ENCODE measurements around the gene ATN1. TPM values are rescaled to one million over a fixed set of nuclear protein-coding genes. Genes with fewer than 3 reads are reported as not detected.

ATN1 gene
- polyA plus RNA-seq, 3 donors, result 0.40 to 10.6 TPM; not detected in 1

DNA sequence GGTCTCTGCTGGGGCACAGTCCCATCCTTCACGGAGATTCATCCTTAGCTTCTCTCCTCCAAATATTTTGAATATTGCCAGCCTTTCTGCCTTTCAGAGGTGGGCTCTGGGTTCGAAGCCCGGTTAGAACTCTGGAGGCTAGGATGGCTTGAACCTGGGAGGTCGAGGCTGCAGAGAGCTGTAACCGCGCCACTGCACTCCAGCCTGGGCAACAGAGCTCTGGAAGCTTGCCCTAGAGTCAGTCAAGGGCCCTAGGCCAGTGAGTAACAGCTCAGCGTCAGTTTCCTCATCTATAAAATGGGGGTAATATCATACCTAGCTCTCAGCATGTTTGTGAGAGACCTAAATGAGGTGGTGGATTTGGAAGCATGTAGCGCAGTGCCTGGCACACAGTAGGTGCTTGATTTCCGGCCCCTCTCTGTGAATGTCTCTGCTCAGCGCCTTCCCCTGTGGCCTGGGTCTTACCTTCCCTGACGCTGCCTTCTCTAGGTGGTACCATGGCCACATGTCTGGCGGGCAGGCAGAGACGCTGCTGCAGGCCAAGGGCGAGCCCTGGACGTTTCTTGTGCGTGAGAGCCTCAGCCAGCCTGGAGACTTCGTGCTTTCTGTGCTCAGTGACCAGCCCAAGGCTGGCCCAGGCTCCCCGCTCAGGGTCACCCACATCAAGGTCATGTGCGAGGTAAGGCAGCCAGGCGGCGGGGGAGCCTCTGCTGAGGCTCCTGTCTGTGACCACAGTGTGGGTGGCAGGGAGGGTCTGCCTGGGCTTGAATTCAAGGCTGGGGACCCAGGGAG lies 26.8 kb downstream of the ATN1 start:
- peaks cover 55 to 60% of the 10 kb centered on the region in 2 donors for H3K36me3 ChIP-seq (replicated peaks in 1 of 2; ENCODE audit: control insufficient read depth in 1 of 2, insufficient read depth in 2 of 2, low read length in 2 of 2)
- 78% methylated on average over 19 of the region's 21 CpGs for WGBS (ENCODE audit: insufficient coverage)
- peak overlapping the region; percentile 61 to 99 (median 98) for H3K4me3 ChIP-seq (replicated peaks in 1 of 3; ENCODE audit: low read depth in 2 of 3, low read length in 3 of 3)
- peak overlapping the region; percentile 92 for H3K4me2 ChIP-seq (replicated peaks; ENCODE audit: extremely low read depth, low read length, poor library complexity, severe bottlenecking)
- peaks cover 64 to 76% of the 10 kb centered on the region in 2 donors for H3K36me3 Mint-ChIP-seq
- H2AFZ ChIP-seq (ENCODE audit: insufficient read depth, low read depth, low read length, poor library complexity, severe bottlenecking), result no peak overlapping the region
- peak overlapping the region; percentile 93 to 98 (median 96) for H3K27ac Mint-ChIP-seq
- TF ChIP-seq, protein P1, sequence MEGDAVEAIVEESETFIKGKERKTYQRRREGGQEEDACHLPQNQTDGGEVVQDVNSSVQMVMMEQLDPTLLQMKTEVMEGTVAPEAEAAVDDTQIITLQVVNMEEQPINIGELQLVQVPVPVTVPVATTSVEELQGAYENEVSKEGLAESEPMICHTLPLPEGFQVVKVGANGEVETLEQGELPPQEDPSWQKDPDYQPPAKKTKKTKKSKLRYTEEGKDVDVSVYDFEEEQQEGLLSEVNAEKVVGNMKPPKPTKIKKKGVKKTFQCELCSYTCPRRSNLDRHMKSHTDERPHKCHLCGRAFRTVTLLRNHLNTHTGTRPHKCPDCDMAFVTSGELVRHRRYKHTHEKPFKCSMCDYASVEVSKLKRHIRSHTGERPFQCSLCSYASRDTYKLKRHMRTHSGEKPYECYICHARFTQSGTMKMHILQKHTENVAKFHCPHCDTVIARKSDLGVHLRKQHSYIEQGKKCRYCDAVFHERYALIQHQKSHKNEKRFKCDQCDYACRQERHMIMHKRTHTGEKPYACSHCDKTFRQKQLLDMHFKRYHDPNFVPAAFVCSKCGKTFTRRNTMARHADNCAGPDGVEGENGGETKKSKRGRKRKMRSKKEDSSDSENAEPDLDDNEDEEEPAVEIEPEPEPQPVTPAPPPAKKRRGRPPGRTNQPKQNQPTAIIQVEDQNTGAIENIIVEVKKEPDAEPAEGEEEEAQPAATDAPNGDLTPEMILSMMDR (IDR thresholded peaks at IDR 0.05), result no peak
- peak in 1 of 3 donors; percentile 39 for DNase-seq
- H3K9me3 Mint-ChIP-seq, result peaks cover 0 to 2% (median 0%) of the 10 kb centered on the region in 7 donors
- peaks cover 0 to 5% (median 0%) of the 10 kb centered on the region in 3 donors for H3K27me3 Mint-ChIP-seq (ENCODE audit: low read depth in 3 of 3)
- peaks cover 73% of the 10 kb centered on the region for H3K4me1 Mint-ChIP-seq
- H4K20me1 ChIP-seq (ENCODE audit: insufficient read depth, low read length), result peaks cover 82% of the 10 kb centered on the region
- H3K9ac ChIP-seq (ENCODE audit: insufficient read depth, low read length, poor library complexity, severe bottlenecking), result peak overlapping the region; percentile 93
- H3K27ac ChIP-seq (ENCODE audit: low read depth in 1 of 2, low read length in 2 of 2), result peak overlapping the region; percentile 87 to 95
- H3K4me1 ChIP-seq (ENCODE audit: control insufficient read depth in 1 of 2, insufficient read depth in 2 of 2, low read length in 2 of 2), result peaks cover 77 to 84% of the 10 kb centered on the region in 2 donors
- H3K79me2 ChIP-seq (ENCODE audit: insufficient read depth, low read length), result peaks cover 94% of the 10 kb centered on the region
- H3K9me3 ChIP-seq (replicated peaks in 1 of 2; ENCODE audit: control insufficient read depth in 1 of 2, insufficient read depth in 1 of 2, low read length in 2 of 2), result no peaks in the 10 kb centered on the region
- intact Hi-C loops (cut with micrococcal nuclease), result loop anchor here in 1 of 2 donors (5.0 to 10.0 kb wide), 2 partner anchors 63 to 420 kb away; partner anchors contain the start of genes GAPDH and LPCAT3
- no peaks in the 10 kb centered on the region for H3K27me3 ChIP-seq (ENCODE audit: control insufficient read depth in 2 of 2, insufficient read depth in 2 of 2, low read length in 2 of 2)
- H3K4me3 Mint-ChIP-seq, result peak overlapping the region; percentile 97 to 99

DNA sequence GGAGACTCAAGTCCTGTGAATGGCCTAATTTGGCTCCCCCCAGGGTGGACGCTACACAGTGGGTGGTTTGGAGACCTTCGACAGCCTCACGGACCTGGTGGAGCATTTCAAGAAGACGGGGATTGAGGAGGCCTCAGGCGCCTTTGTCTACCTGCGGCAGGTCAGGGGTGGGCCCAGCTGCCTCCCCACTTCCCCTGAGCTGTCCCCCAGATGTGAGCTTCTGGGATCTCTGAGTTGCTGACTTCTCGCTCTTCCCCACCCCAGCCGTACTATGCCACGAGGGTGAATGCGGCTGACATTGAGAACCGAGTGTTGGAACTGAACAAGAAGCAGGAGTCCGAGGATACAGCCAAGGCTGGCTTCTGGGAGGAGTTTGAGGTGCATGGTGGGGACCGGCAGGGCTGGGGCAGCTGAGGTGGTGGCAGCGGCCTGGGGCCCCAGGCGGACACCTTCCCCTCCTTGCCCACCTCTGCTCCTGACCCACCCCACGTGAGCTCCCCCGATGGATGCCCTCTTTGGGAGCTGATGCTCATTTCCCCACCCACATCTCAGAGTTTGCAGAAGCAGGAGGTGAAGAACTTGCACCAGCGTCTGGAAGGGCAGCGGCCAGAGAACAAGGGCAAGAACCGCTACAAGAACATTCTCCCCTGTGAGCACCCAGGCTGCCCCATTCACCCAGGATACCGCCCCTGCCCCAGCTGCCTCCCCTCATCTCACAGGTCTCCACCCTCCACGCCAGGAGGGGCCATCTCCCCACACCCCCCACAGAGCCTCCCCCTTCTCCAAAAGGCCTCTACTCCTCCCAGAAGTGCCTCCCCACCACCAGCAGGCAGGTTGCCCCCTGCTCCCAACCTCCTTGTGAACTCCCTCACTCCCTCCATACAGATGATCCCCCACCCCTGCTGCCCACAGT lies 27.6 kb downstream of the ATN1 start:
- H3K27me3 Mint-ChIP-seq (ENCODE audit: low read depth in 3 of 3), result peaks cover 0 to 5% (median 0%) of the 10 kb centered on the region in 3 donors
- Histone ChIP-seq H3K36me3 (replicated peaks in 1 of 2; ENCODE audit: control insufficient read depth in 1 of 2, insufficient read depth in 2 of 2, low read length in 2 of 2) (peaks cover 62 to 68% of the 10 kb centered on the region in 2 donors), H3K9ac (ENCODE audit: insufficient read depth, low read length, poor library complexity, severe bottlenecking) (no peak overlapping the region), H4K20me1 (ENCODE audit: insufficient read depth, low read length) (peaks cover 91% of the 10 kb centered on the region), H2AFZ (ENCODE audit: insufficient read depth, low read depth, low read length, poor library complexity, severe bottlenecking) (no peak overlapping the region), H3K9me3 (replicated peaks in 1 of 2; ENCODE audit: control insufficient read depth in 1 of 2, insufficient read depth in 1 of 2, low read length in 2 of 2) (no peaks in the 10 kb centered on the region), H3K27ac (ENCODE audit: low read depth in 1 of 2, low read length in 2 of 2) (peak overlapping the region; percentile 87 to 95), H3K79me2 (ENCODE audit: insufficient read depth, low read length) (peaks cover 99% of the 10 kb centered on the region), H3K4me1 (ENCODE audit: control insufficient read depth in 1 of 2, insufficient read depth in 2 of 2, low read length in 2 of 2) (peaks cover 77 to 84% of the 10 kb centered on the region in 2 donors), H3K4me3 (replicated peaks in 1 of 3; ENCODE audit: low read depth in 2 of 3, low read length in 3 of 3) (peak overlapping the region in 1 of 3 experiments; percentile 98), H3K27me3 (ENCODE audit: control insufficient read depth in 2 of 2, insufficient read depth in 2 of 2, low read length in 2 of 2) (no peaks in the 10 kb centered on the region), H3K4me2 (replicated peaks; ENCODE audit: extremely low read depth, low read length, poor library complexity, severe bottlenecking) (peak overlapping the region; percentile 92)
- no peak for DNase-seq
- H3K9me3 Mint-ChIP-seq, result peaks cover 0 to 2% (median 0%) of the 10 kb centered on the region in 7 donors
- H3K4me1 Mint-ChIP-seq, result peaks cover 73% of the 10 kb centered on the region
- peaks cover 67 to 84% of the 10 kb centered on the region in 2 donors for H3K36me3 Mint-ChIP-seq
- peak overlapping the region; percentile 93 to 99 (median 96) for H3K27ac Mint-ChIP-seq
- 78% methylated on average over 12 of the region's 22 CpGs for WGBS (ENCODE audit: insufficient coverage)
- TF ChIP-seq, protein P1 (IDR thresholded peaks at IDR 0.05), result no peak
- intact Hi-C loops (cut with micrococcal nuclease), result loop anchor here in 1 of 2 donors (10.0 kb wide), 1 partner anchor 421 kb away; the partner anchor contains the start of gene GAPDH
- H3K4me3 Mint-ChIP-seq, result peak overlapping the region; percentile 43 to 48
